ENCODE data around the gene EVC. TPM values are rescaled to one million over a fixed set of nuclear protein-coding genes. Genes with fewer than 3 reads are reported as not detected.
"Not testable (repeated sequence)": the region's sequence is repeated elsewhere in the genome, so short reads cannot be mapped to it uniquely, and the experiment has no call there.

Gene EVC
- polyA plus RNA-seq, 3 donors, result 4.0 to 6.2 (median 4.0) TPM

GRCh38 chr4:5796976-5797375, 86.0 kb downstream of the EVC start:
- WGBS, 3 donors, result 91 to 95% (median 91%) methylated on average over 18 of the region's 18 CpGs
- H3K27ac ChIP-seq (ENCODE audit: low read depth, low read length), result no peak overlapping the region

- 94 to 95% (median 94%) methylated on average over 6 of the region's 6 CpGs for WGBS, 3 donors
- no peak overlapping the region for H3K27ac ChIP-seq (ENCODE audit: low read depth, low read length)
These were observed 86.9 kb downstream of the EVC start for GRCh38 chr4:5797866-5798265.

- H3K27ac ChIP-seq (ENCODE audit: low read depth, low read length), result no peak overlapping the region
- WGBS, 3 donors, result 58 to 74% (median 66%) methylated on average over 11 of the region's 11 CpGs
These were observed 87.5 kb downstream of the EVC start for GRCh38 chr4:5798462-5798861.

GRCh38 chr4:5798946-5799345, 87.9 kb downstream of the EVC start:
- WGBS, 3 donors, result 91 to 96% (median 93%) methylated on average over 11 of the region's 11 CpGs
- no peak overlapping the region for H3K27ac ChIP-seq (ENCODE audit: low read depth, low read length)

- 83 to 91% (median 88%) methylated on average over 11 of the region's 11 CpGs for WGBS, 3 donors
- H3K27ac ChIP-seq (ENCODE audit: low read depth, low read length), result no peak overlapping the region
These were observed 88.4 kb downstream of the EVC start for GRCh38 chr4:5799406-5799805.

- no peak overlapping the region for H3K27ac ChIP-seq (ENCODE audit: low read depth, low read length)
- WGBS, 3 donors, result 91 to 92% (median 91%) methylated on average over 8 to 10 of the region's 10 CpGs
These were observed 89.5 kb downstream of the EVC start for GRCh38 chr4:5800496-5800895.

- H3K27ac ChIP-seq (ENCODE audit: low read depth, low read length), result no peak overlapping the region
- WGBS, 3 donors, result 89 to 93% (median 89%) methylated on average over 13 of the region's 13 CpGs
These were observed 90.7 kb downstream of the EVC start for GRCh38 chr4:5801696-5802095.

GRCh38 chr4:5802565-5802964, 91.6 kb downstream of the EVC start:
- WGBS, 3 donors, result 89 to 94% (median 91%) methylated on average over 12 of the region's 12 CpGs
- H3K27ac ChIP-seq (ENCODE audit: low read depth, low read length), result no peak overlapping the region

- 94% methylated on average over 14 of the region's 14 CpGs for WGBS, 3 donors
- no peak overlapping the region for H3K27ac ChIP-seq (ENCODE audit: low read depth, low read length)
These were observed 93.7 kb downstream of the EVC start for GRCh38 chr4:5804656-5805055.

- 89 to 94% (median 92%) methylated on average over 11 of the region's 11 CpGs for WGBS, 3 donors
- H3K27ac ChIP-seq (ENCODE audit: low read depth, low read length), result no peak overlapping the region
These were observed 94.3 kb downstream of the EVC start for GRCh38 chr4:5805270-5805669.

GRCh38 chr4:5808081-5808741, 97.2 kb downstream of the EVC start:
- 69 to 85% (median 71%) methylated on average over 10 of the region's 10 CpGs for WGBS, 3 donors
- no peak overlapping the region for H3K27ac ChIP-seq (ENCODE audit: low read depth, low read length)

GRCh38 chr4:5809216-5809776, 98.3 kb downstream of the EVC start:
- H3K27ac ChIP-seq (ENCODE audit: low read depth, low read length), result no peak overlapping the region
- WGBS, 3 donors, result 86 to 88% (median 87%) methylated on average over 12 of the region's 12 CpGs

GRCh38 chr4:5810151-5810550, 99.2 kb downstream of the EVC start:
- 90 to 95% (median 94%) methylated on average over 3 of the region's 3 CpGs for WGBS, 3 donors
- no peak overlapping the region for H3K27ac ChIP-seq (ENCODE audit: low read depth, low read length)

- WGBS, 3 donors, result 78 to 84% (median 80%) methylated on average over 12 of the region's 12 CpGs
- no peak overlapping the region for H3K27ac ChIP-seq (ENCODE audit: low read depth, low read length)
These were observed 99.9 kb downstream of the EVC start for GRCh38 chr4:5810770-5811430.

GRCh38 chr4:5812057-5812456, 101.1 kb downstream of the EVC start:
- not testable (repeated sequence) for H3K27ac ChIP-seq (ENCODE audit: low read depth, low read length)

GRCh38 chr4:5812506-5813229, 101.7 kb downstream of the EVC start:
- H3K27ac ChIP-seq (ENCODE audit: low read depth, low read length), result no peak overlapping the region
- 76 to 88% (median 80%) methylated on average over 9 of the region's 9 CpGs for WGBS, 3 donors

More at GRCh38 chr4:5812057-5812456, 101.1 kb downstream of the EVC start:
- whole genome bisulfite sequencing, 3 donors, result 81 to 92% (median 90%) methylated on average over 5 of the region's 5 CpGs

GRCh38 chr4:5813882-5814255, 102.9 kb downstream of the EVC start:
- no peak overlapping the region for H3K27ac ChIP-seq (ENCODE audit: low read depth, low read length)
- 83 to 96% (median 93%) methylated on average over 7 of the region's 7 CpGs for WGBS, 3 donors

- no peak overlapping the region for H3K27ac ChIP-seq (ENCODE audit: low read depth, low read length)
These were observed 103.4 kb downstream of the EVC start for GRCh38 chr4:5814421-5814820.

GRCh38 chr4:5815641-5816040, 104.6 kb downstream of the EVC start:
- no peak overlapping the region for H3K27ac ChIP-seq (ENCODE audit: low read depth, low read length)
- WGBS, 3 donors, result 88 to 90% (median 89%) methylated on average over 5 of the region's 5 CpGs

More at GRCh38 chr4:5814421-5814820, 103.4 kb downstream of the EVC start:
- WGBS, 3 donors, result 89 to 93% (median 89%) methylated on average over 6 of the region's 6 CpGs

All from adipose tissue (tissue), 3 donors.